RCC 7860 (cell line): ENCODE data around the gene NTSR1.

Source experiments
- DNase-seq: peaks from one replicate; pipeline ENCODE4 v3.0.0-alpha.2; 2015; ENCODE audit warnings: low spot score
- FAIRE-seq: peaks from 2 replicates; lab custom pipeline; 2012; peaks lifted over from hg19 to GRCh38; lab: Jason Lieb, UNC

NTSR1 gene

DNA sequence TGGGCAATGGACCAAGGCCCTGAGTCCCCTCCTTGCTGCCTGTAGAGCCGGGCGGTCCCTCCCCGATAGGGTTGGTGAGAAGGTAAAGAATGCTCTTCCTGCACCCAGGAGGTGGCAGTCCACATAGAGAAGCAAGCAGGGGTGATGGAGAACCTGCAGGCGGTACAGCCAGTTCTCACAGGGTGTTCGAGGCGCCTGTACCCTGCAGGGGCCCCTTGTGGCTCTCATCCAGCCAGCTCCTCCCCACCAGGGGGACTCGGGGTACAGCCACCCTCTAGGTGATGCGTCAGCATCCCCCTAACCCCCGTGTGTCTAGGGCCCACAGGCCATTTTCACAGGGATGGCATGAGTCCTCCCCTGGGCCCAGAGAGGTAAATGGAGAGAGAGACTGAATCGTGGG is 103.1 kb downstream of the NTSR1 start:
- DNase-seq (no peak), FAIRE-seq (no peak)
